ENCODE results near the gene ACTMAP.
"Not testable (repeated sequence)": the region's sequence is repeated elsewhere in the genome, so short reads cannot be mapped to it uniquely, and the experiment has no call there.

ACTMAP gene

GRCh38 chr19:40797166-40797962 lies 47.1 kb upstream of the ACTMAP start:
- no peak for DNase-seq (ENCODE audit: extremely low spot score)

GRCh38 chr19:40791996-40792395 lies 41.7 kb upstream of the ACTMAP start:
- DNase-seq (ENCODE audit: extremely low spot score) = no peak
- ChIA-PET CTCF (no interaction called here), POLR2A (interaction anchor here (1.7 kb wide), 1 partner anchor 14 kb away, joined by 5 read pairs; the partner anchor contains the start of gene RAB4B)
- TF ChIP-seq LEF1 (IDR thresholded peaks at IDR 0.05; ENCODE audit: borderline replicate concordance) (no peak), ARNT (IDR thresholded peaks at IDR 0.05) (no peak), FOXA1 (IDR thresholded peaks at IDR 0.05) (no peak), SUZ12 (IDR thresholded peaks at IDR 0.05) (no peak), ELF4 (IDR thresholded peaks at IDR 0.05) (no peak), FOXK2 (IDR thresholded peaks at IDR 0.05) (no peak), TARDBP (IDR thresholded peaks at IDR 0.05) (no peak), HDGF (IDR thresholded peaks at IDR 0.05; ENCODE audit: borderline replicate concordance) (no peak), CTBP1 (IDR thresholded peaks at IDR 0.05; ENCODE audit: borderline replicate concordance) (no peak), FOXM1 (IDR thresholded peaks at IDR 0.05; ENCODE audit: borderline replicate concordance) (no peak), NFRKB (IDR thresholded peaks at IDR 0.05) (no peak), ZNF384 (IDR thresholded peaks at IDR 0.05) (no peak), PKNOX1 (IDR thresholded peaks at IDR 0.05) (no peak), SP1 (IDR thresholded peaks at IDR 0.05) (no peak), L3MBTL2 (conservative IDR thresholded peaks at IDR 0.05) (no peak), BHLHE40 (IDR thresholded peaks at IDR 0.05; ENCODE audit: borderline replicate concordance) (no peak)

More at GRCh38 chr19:40797166-40797962, 47.1 kb upstream of the ACTMAP start:
- ChIA-PET CTCF (interaction anchor here (0.6 to 1.8 kb wide), 3 partner anchors 20 to 189 kb away, joined by 3 to 17 read pairs (median 3); partner anchors contain the start of gene RAB4B), POLR2A (interaction anchor here (1.0 to 5.2 kb wide), 6 partner anchors 10 to 152 kb away, joined by 3 to 32 read pairs (median 4); partner anchors contain the start of genes ACTMAP, RAB4B and SNRPA)
- TF ChIP-seq BHLHE40 (IDR thresholded peaks at IDR 0.05; ENCODE audit: borderline replicate concordance) = no peak
- no peak for TF ChIP-seq LEF1 (IDR thresholded peaks at IDR 0.05; ENCODE audit: borderline replicate concordance)

- DNase-seq (ENCODE audit: extremely low spot score) = no peak
- ChIA-PET CTCF (no interaction called here), POLR2A (interaction anchor here (1.7 kb wide), 1 partner anchor 13 kb away, joined by 5 read pairs; the partner anchor contains the start of gene RAB4B)
- TF ChIP-seq LEF1 (IDR thresholded peaks at IDR 0.05; ENCODE audit: borderline replicate concordance) = no peak
- no peak for TF ChIP-seq CTBP1 (IDR thresholded peaks at IDR 0.05; ENCODE audit: borderline replicate concordance)
- no peak for TF ChIP-seq TARDBP (IDR thresholded peaks at IDR 0.05)
- TF ChIP-seq L3MBTL2 (conservative IDR thresholded peaks at IDR 0.05) = no peak
- TF ChIP-seq HDGF (IDR thresholded peaks at IDR 0.05; ENCODE audit: borderline replicate concordance) = no peak
- no peak for TF ChIP-seq BHLHE40 (IDR thresholded peaks at IDR 0.05; ENCODE audit: borderline replicate concordance)
- TF ChIP-seq FOXM1 (IDR thresholded peaks at IDR 0.05; ENCODE audit: borderline replicate concordance) = no peak
- TF ChIP-seq NFRKB (IDR thresholded peaks at IDR 0.05) = no peak
- no peak for TF ChIP-seq SP1 (IDR thresholded peaks at IDR 0.05)
- TF ChIP-seq FOXA1 (IDR thresholded peaks at IDR 0.05) = no peak
- no peak for TF ChIP-seq ZNF384 (IDR thresholded peaks at IDR 0.05)
- TF ChIP-seq PKNOX1 (IDR thresholded peaks at IDR 0.05) = no peak
- TF ChIP-seq ARNT (IDR thresholded peaks at IDR 0.05) = no peak
- TF ChIP-seq SUZ12 (IDR thresholded peaks at IDR 0.05) = no peak
- no peak for TF ChIP-seq FOXK2 (IDR thresholded peaks at IDR 0.05)
- TF ChIP-seq ELF4 (IDR thresholded peaks at IDR 0.05) = no peak
Measured at GRCh38 chr19:40791349-40791748, 41.1 kb upstream of the ACTMAP start.

- no peak for DNase-seq (ENCODE audit: extremely low spot score)
- CTCF ChIA-PET = no interaction called here
- TF ChIP-seq LEF1 (IDR thresholded peaks at IDR 0.05; ENCODE audit: borderline replicate concordance) (no peak), ZNF384 (IDR thresholded peaks at IDR 0.05) (no peak), SP1 (IDR thresholded peaks at IDR 0.05) (no peak), FOXA1 (IDR thresholded peaks at IDR 0.05) (no peak), PKNOX1 (IDR thresholded peaks at IDR 0.05) (no peak), ARNT (IDR thresholded peaks at IDR 0.05) (no peak), L3MBTL2 (conservative IDR thresholded peaks at IDR 0.05) (no peak), SUZ12 (IDR thresholded peaks at IDR 0.05) (no peak), TARDBP (IDR thresholded peaks at IDR 0.05) (no peak), HDGF (IDR thresholded peaks at IDR 0.05; ENCODE audit: borderline replicate concordance) (no peak), CTBP1 (IDR thresholded peaks at IDR 0.05; ENCODE audit: borderline replicate concordance) (no peak), NFRKB (IDR thresholded peaks at IDR 0.05) (no peak), BHLHE40 (IDR thresholded peaks at IDR 0.05; ENCODE audit: borderline replicate concordance) (no peak), FOXM1 (IDR thresholded peaks at IDR 0.05; ENCODE audit: borderline replicate concordance) (no peak), FOXK2 (IDR thresholded peaks at IDR 0.05) (no peak), ELF4 (IDR thresholded peaks at IDR 0.05) (no peak)
- POLR2A ChIA-PET = interaction anchor here (1.2 kb wide), 1 partner anchor 8 kb away, joined by 5 read pairs; the partner anchor contains the start of gene RAB4B
Measured at GRCh38 chr19:40786060-40787037, 36.1 kb upstream of the ACTMAP start.

- TF ChIP-seq TARDBP (IDR thresholded peaks at IDR 0.05) (no peak), SP1 (IDR thresholded peaks at IDR 0.05) (no peak), FOXA1 (IDR thresholded peaks at IDR 0.05) (no peak), BHLHE40 (IDR thresholded peaks at IDR 0.05; ENCODE audit: borderline replicate concordance) (no peak), ELF4 (IDR thresholded peaks at IDR 0.05) (no peak), HDGF (IDR thresholded peaks at IDR 0.05; ENCODE audit: borderline replicate concordance) (no peak), LEF1 (IDR thresholded peaks at IDR 0.05; ENCODE audit: borderline replicate concordance) (no peak), PKNOX1 (IDR thresholded peaks at IDR 0.05) (no peak), L3MBTL2 (conservative IDR thresholded peaks at IDR 0.05) (no peak), CTBP1 (IDR thresholded peaks at IDR 0.05; ENCODE audit: borderline replicate concordance) (no peak), NFRKB (IDR thresholded peaks at IDR 0.05) (no peak), ZNF384 (IDR thresholded peaks at IDR 0.05) (no peak), FOXM1 (IDR thresholded peaks at IDR 0.05; ENCODE audit: borderline replicate concordance) (no peak), ARNT (IDR thresholded peaks at IDR 0.05) (no peak), FOXK2 (IDR thresholded peaks at IDR 0.05) (no peak), SUZ12 (IDR thresholded peaks at IDR 0.05) (no peak)
- POLR2A ChIA-PET = no interaction called here
- no peak for DNase-seq (ENCODE audit: extremely low spot score)
- CTCF ChIA-PET = no interaction called here
Measured at GRCh38 chr19:40785526-40785925, 35.2 kb upstream of the ACTMAP start.

- DNase-seq (ENCODE audit: extremely low spot score); POLR2A ChIA-PET; CTCF ChIA-PET: not testable (repeated sequence)
Measured at GRCh38 chr19:40784146-40784545, 33.9 kb upstream of the ACTMAP start.

All from HEK293T (cell line).